Hepatocyte (in vitro differentiated cells): ENCODE results near the gene DNASE1. TPM values are rescaled to one million over a fixed set of nuclear protein-coding genes. Genes with fewer than 3 reads are reported as not detected.
A peak's percentile ranks its signal among the peaks of the same experiment; 100 is the strongest.
"Not testable (repeated sequence)": the region's sequence is repeated elsewhere in the genome, so short reads cannot be mapped to it uniquely, and the experiment has no call there.

Experiments used
- DNase-seq: peaks from one replicate; pipeline ENCODE4 v3.0.0-alpha.2; 2016; ENCODE audit warnings: low spot score
- H2AFZ ChIP-seq: fragments of 200-600 bp; sonication (generic); 2 replicates; pipeline ENCODE4 v1.6.0; 2016; ENCODE audit warnings: antibody characterized with exemption, mild to moderate bottlenecking
- H3K27ac ChIP-seq: fragments of 200-600 bp; sonication (generic); 2 replicates; pipeline ENCODE4 v1.5.1; 2016; ENCODE audit warnings: mild to moderate bottlenecking
- H3K27me3 ChIP-seq: fragments of 200-600 bp; sonication (generic); 2 replicates; pipeline ENCODE4 v1.6.1; 2016
- H3K36me3 ChIP-seq: fragments of 200-600 bp; sonication (generic); replicated peaks from 2 replicates; pipeline ENCODE4 v1.5.1; 2016; ENCODE audit warnings: low read depth; ENCODE audit not compliant: insufficient read depth
- H3K4me1 ChIP-seq: fragments of 200-600 bp; sonication (generic); 2 replicates; pipeline ENCODE4 v1.5.1; 2016; ENCODE audit warnings: mild to moderate bottlenecking, moderate library complexity; ENCODE audit not compliant: insufficient read depth
- H3K4me2 ChIP-seq: fragments of 200-600 bp; sonication (generic); 2 replicates; pipeline ENCODE4 v1.6.0; 2016
- H3K4me3 ChIP-seq: fragments of 200-600 bp; sonication (generic); 2 replicates; pipeline ENCODE4 v1.5.1; 2016; ENCODE audit warnings: mild to moderate bottlenecking
- H3K79me2 ChIP-seq: fragments of 200-600 bp; sonication (generic); 2 replicates; pipeline ENCODE4 v1.6.0; 2017; ENCODE audit warnings: mild to moderate bottlenecking
- H3K9me2 ChIP-seq: fragments of 200-600 bp; sonication (generic); replicated peaks from 2 replicates; pipeline ENCODE4 v1.6.0; 2017; ENCODE audit warnings: mild to moderate bottlenecking; ENCODE audit not compliant: insufficient read depth
- H3K9me3 ChIP-seq: fragments of 200-600 bp; sonication (generic); 2 replicates; pipeline ENCODE4 v1.5.1; 2016; ENCODE audit warnings: low read depth, mild to moderate bottlenecking
- H4K20me1 ChIP-seq: fragments of 200-600 bp; sonication (generic); 2 replicates; pipeline ENCODE4 v1.6.0; 2016; ENCODE audit warnings: mild to moderate bottlenecking; ENCODE audit not compliant: insufficient read depth, poor library complexity, severe bottlenecking
- EZH2 ChIP-seq: fragments of 200-600 bp; sonication (generic); IDR thresholded peaks from 2 replicates; pipeline ENCODE4 v1.6.1; 2016; ENCODE audit warnings: antibody characterized with exemption, mild to moderate bottlenecking, borderline replicate concordance
- EZH2phosphoT487 ChIP-seq: fragments of 200-600 bp; sonication (generic); IDR thresholded peaks from one replicate; pipeline ENCODE4 v1.6.1; 2018; ENCODE audit warnings: antibody characterized with exemption, mild to moderate bottlenecking, low read depth, moderate library complexity; ENCODE audit not compliant: unreplicated experiment, severe bottlenecking
- WGBS: methylation state at CpG from one replicate; pipeline ENCODE4 v1.1.6; 2016; ENCODE audit warnings: low lambda C conversion rate; ENCODE audit errors: missing lambda C conversion rate; 5-methylcytosine and 5-hydroxymethylcytosine counted together
- polyA plus RNA-seq: library from polyadenylated mRNA; unstranded; fragments of >200 nt; fragmentation: Nextera tagmentation; extraction: Ambion mirVana; gene quantifications from 2 replicates; pipeline ENCODE4 v1.2.1, GENCODE V29; 2016
- total RNA-seq: library from RNA; depleted of rRNA; stranded (reverse); fragments of >200 nt; gene quantifications from 2 replicates; pipeline ENCODE4 v1.2.3, GENCODE V29; 2014
- TF ChIP-seq, protein P1 (sequence below): fragments of 200-600 bp; sonication (generic); IDR thresholded peaks from 2 replicates; pipeline ENCODE4 v1.5.1; 2016; ENCODE audit warnings: antibody characterized with exemption, mild to moderate bottlenecking; ENCODE audit not compliant: poor library complexity

Gene DNASE1
- total and polyA plus RNA-seq, 2 experiments from 2014 or later = 284 to 337 TPM

DNA sequence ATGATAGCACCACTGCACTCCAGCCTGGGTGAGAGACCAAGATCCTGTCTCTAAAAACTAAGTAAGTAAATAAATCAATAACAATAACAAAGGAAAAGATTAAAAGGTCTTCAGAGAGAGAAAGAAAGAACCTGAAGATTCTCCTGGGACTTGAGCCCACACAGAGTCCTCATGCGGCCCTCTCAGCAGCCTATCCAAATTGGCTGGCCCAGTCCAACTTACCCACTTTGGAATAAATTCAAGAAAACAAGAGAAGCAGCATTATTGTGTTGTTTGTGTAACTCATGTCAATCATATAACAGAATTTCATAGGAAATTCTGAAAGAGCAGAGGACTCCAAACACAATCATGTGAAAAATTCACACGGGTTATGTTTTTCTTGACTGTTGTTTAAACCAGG is 46.9 kb upstream of the DNASE1 start:
- H3K9me2 ChIP-seq = no peaks in the 10 kb centered on the region
- H3K27ac ChIP-seq = no peak overlapping the region
- H3K4me1 ChIP-seq = peaks cover 11% of the 10 kb centered on the region
- no peaks in the 10 kb centered on the region for H4K20me1 ChIP-seq
- no peak overlapping the region for H2AFZ ChIP-seq
- H3K36me3 ChIP-seq = no peaks in the 10 kb centered on the region
- WGBS = 97% methylated on average over 2 of the region's 2 CpGs
- no peak overlapping the region for H3K4me3 ChIP-seq
- no peak overlapping the region for H3K4me2 ChIP-seq
- peaks cover 17% of the 10 kb centered on the region for H3K79me2 ChIP-seq
- H3K27me3 ChIP-seq = no peaks in the 10 kb centered on the region
- no peaks in the 10 kb centered on the region for H3K9me3 ChIP-seq
- DNase-seq = no peak
- TF ChIP-seq, protein P1, sequence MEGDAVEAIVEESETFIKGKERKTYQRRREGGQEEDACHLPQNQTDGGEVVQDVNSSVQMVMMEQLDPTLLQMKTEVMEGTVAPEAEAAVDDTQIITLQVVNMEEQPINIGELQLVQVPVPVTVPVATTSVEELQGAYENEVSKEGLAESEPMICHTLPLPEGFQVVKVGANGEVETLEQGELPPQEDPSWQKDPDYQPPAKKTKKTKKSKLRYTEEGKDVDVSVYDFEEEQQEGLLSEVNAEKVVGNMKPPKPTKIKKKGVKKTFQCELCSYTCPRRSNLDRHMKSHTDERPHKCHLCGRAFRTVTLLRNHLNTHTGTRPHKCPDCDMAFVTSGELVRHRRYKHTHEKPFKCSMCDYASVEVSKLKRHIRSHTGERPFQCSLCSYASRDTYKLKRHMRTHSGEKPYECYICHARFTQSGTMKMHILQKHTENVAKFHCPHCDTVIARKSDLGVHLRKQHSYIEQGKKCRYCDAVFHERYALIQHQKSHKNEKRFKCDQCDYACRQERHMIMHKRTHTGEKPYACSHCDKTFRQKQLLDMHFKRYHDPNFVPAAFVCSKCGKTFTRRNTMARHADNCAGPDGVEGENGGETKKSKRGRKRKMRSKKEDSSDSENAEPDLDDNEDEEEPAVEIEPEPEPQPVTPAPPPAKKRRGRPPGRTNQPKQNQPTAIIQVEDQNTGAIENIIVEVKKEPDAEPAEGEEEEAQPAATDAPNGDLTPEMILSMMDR = no peak
- TF ChIP-seq EZH2 = no peak
- TF ChIP-seq EZH2phosphoT487 = no peak

DNA sequence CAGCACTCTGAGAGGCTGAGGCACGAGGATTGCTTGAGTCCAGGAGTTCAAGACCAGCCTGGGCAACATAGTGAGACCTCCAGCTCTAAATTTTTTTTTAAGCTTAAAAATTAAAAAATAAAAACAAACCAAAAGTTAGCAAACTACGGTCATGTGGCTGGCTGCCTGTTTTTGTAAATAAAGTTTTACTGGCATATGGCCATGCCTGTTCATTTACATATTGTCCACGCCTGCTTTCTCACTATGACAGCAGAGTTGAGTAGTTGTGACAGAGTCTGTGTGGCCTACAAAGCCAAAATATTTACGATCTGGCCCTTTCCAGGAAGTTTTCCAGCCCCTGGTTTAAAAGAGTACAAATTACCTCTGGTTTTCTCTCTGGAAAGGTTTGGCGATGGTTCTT is 46.4 kb upstream of the DNASE1 start:
- TF ChIP-seq EZH2phosphoT487 = no peak
- TF ChIP-seq EZH2 = no peak
- TF ChIP-seq, protein P1 = no peak
- H2AFZ ChIP-seq = no peak overlapping the region
- DNase-seq = no peak
- peaks cover 15% of the 10 kb centered on the region for H3K4me1 ChIP-seq
- H3K9me2 ChIP-seq = no peaks in the 10 kb centered on the region
- no peaks in the 10 kb centered on the region for H3K36me3 ChIP-seq
- H4K20me1 ChIP-seq = no peaks in the 10 kb centered on the region
- H3K4me2 ChIP-seq = no peak overlapping the region
- H3K9me3 ChIP-seq = no peaks in the 10 kb centered on the region
- no peak overlapping the region for H3K27ac ChIP-seq
- H3K4me3 ChIP-seq = no peak overlapping the region
- H3K79me2 ChIP-seq = peaks cover 21% of the 10 kb centered on the region
- WGBS = 89% methylated on average over 5 of the region's 5 CpGs
- no peaks in the 10 kb centered on the region for H3K27me3 ChIP-seq

DNA sequence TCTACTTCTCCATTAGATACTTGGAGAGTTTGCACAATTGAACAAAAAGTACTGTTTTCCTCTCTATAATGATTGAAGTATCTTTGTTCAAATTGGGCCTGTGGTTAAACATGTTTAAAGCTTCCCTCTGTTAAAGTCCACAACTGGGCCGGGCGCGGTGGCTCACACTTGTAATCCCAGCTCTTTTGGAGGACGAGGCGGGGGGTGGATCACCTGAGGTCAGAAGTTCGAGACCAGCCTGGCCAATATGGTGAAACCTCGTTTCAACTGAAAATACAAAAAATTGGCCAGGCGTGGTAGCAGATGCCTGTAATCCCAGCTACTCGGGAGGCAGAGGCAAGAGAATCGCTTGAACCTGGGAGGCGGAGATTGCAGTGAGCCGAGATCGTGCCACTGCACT is 45.5 kb upstream of the DNASE1 start:
- 97% methylated on average over 13 of the region's 13 CpGs for WGBS
- H3K27ac ChIP-seq = peak overlapping the region; percentile 82
- H4K20me1 ChIP-seq, H3K9me3 ChIP-seq, H3K27me3 ChIP-seq, H3K36me3 ChIP-seq, H3K9me2 ChIP-seq, DNase-seq, H3K4me2 ChIP-seq, H3K4me3 ChIP-seq, H2AFZ ChIP-seq: not testable (repeated sequence)
- peaks cover 18% of the 10 kb centered on the region for H3K4me1 ChIP-seq
- H3K79me2 ChIP-seq = peaks cover 30% of the 10 kb centered on the region

DNA sequence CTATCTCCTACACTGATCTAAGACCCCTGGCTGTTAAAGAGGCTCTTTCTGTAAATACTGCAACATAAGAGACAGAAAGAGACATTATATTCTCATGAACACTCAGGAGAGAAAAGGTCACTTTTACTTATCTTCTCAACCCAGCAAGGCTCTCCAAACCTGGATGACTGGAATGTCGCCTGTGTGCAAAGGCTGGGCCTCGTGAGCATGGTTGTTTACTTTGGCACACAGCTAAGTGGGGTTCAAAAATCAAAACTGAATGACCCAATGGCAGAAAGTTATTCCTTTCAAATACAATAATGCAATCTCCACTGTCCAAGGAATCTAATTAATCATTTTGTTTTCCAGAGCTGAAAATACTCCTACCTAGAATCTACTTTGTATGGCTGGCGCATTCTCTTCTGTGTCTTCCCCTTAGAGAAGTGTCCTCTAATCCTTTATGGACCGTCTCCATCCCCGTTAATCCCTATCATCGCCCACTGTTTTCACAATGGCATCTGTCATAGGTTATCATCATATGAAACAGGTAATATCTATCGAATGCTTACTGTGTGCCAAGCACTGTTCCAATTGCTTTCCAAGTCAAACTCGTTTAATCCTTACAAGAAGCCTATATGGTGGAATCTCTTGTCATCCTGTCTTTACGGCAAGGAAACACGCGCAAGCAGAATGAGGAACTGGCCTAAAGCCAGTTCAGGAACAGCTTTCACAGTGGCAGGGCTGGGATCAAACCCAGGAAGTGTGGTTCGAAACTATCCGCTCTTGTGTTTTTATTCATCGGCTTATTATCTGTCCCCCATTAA is 44.4 kb upstream of the DNASE1 start:
- WGBS = 80% methylated on average over 14 of the region's 14 CpGs
- Histone ChIP-seq H3K27me3 (no peaks in the 10 kb centered on the region), H3K9me2 (no peaks in the 10 kb centered on the region), H3K4me1 (peaks cover 18% of the 10 kb centered on the region), H3K36me3 (no peaks in the 10 kb centered on the region), H3K4me2 (peak overlapping the region; percentile 93), H4K20me1 (no peaks in the 10 kb centered on the region), H3K27ac (peak overlapping the region; percentile 82), H3K4me3 (peak overlapping the region; percentile 77), H2AFZ (peak overlapping the region; percentile 80), H3K79me2 (peaks cover 42% of the 10 kb centered on the region), H3K9me3 (no peaks in the 10 kb centered on the region)
- TF ChIP-seq, protein P1 = no peak
- TF ChIP-seq EZH2phosphoT487 (no peak), EZH2 (no peak)
- peak; percentile 32 for DNase-seq
